ENCODE data around the gene EFR3B. TPM values are rescaled to one million over a fixed set of nuclear protein-coding genes. Genes with fewer than 3 reads are reported as not detected.

EFR3B gene
- total and polyA plus RNA-seq, 2 of the 13 experiments (the other 11 are each of a cell fraction or from before 2014, with no cell fraction given) = 0.42 TPM

- TF ChIP-seq HNF1B (CRISPR knock-in tag; IDR thresholded peaks at IDR 0.05) (peak; percentile 70), MED8 (CRISPR knock-in tag; IDR thresholded peaks at IDR 0.05; ENCODE audit: insufficient replicate concordance) (no peak), HIC2 (CRISPR knock-in tag; IDR thresholded peaks at IDR 0.05; ENCODE audit: low read depth) (no peak), POLR2A (IDR thresholded peaks at IDR 0.05; ENCODE audit: insufficient read depth in 1 of 2, low read depth in 2 of 2, low read length in 2 of 2) (no peak), SALL1 (CRISPR knock-in tag; IDR thresholded peaks at IDR 0.05) (0 out of 2 replicates have a peak, but pooled peaks have one; percentile 24), HDAC1 (CRISPR knock-in tag; IDR thresholded peaks at IDR 0.05) (0 out of 2 replicates have a peak, but pooled peaks have one; percentile 31)
These were observed 459 bp upstream of the EFR3B start (continued) for GRCh38 chr2:25041307-25041927.

- Histone ChIP-seq H3K27ac (ENCODE audit: extremely low read length, insufficient read depth, low read length) (no peak overlapping the region), H3K27me3 (ENCODE audit: control insufficient read depth in 1 of 2, insufficient read depth in 2 of 2, low read length in 2 of 2) (peaks cover 0 to 46% of the 10 kb centered on the region in 2 experiments; a peak in 3 of 5 replicates), H3K9ac (ENCODE audit: insufficient read depth, low read depth, low read length) (peak overlapping the region; percentile 35), H3K4me3 (replicated peaks in 1 of 3; ENCODE audit: insufficient read depth in 1 of 3, low read depth in 2 of 3, low read length in 3 of 3) (peak overlapping the region; percentile 64 to 80 (median 80)), H3K4me1 (ENCODE audit: insufficient read depth, low read length) (peaks cover 21% of the 10 kb centered on the region), H4K20me1 (ENCODE audit: insufficient read depth, low read length) (no peaks in the 10 kb centered on the region), H3K9me3 (ENCODE audit: low read length) (no peaks in the 10 kb centered on the region), H3K79me2 (ENCODE audit: insufficient read depth, low read length) (no peaks in the 10 kb centered on the region), H2AFZ (ENCODE audit: low read length) (no peak overlapping the region), H3K36me3 (replicated peaks in 1 of 2; ENCODE audit: control insufficient read depth in 1 of 2, insufficient read depth in 2 of 2, low read length in 2 of 2) (no peaks in the 10 kb centered on the region), H3K4me2 (ENCODE audit: low read depth, low read length) (peak overlapping the region; percentile 90)
- WGBS (ENCODE audit: low lambda C conversion rate) = 3% methylated on average over 36 of the region's 76 CpGs
- DNase-seq (ENCODE audit: low spot score) = no peak
- in situ Hi-C loops (cut with HindIII; ENCODE audit: extremely low pct_ligation_motif_present, low pct_unique_long_range_greater_than_20kb) (no loop called here), intact Hi-C loops (cut with micrococcal nuclease; ENCODE audit: unreplicated experiment) (loop anchor here (1.0 to 2.0 kb wide), 2 partner anchors 62 to 86 kb away; no protein-coding TSS in a partner anchor)
- peak; percentile 56 for ATAC-seq
- ChIA-PET CTCF (ENCODE audit: low intra/inter-chr PET ratio, low total read pairs) (no interaction called here), POLR2A (interaction anchor here (1.0 to 1.4 kb wide), 3 partner anchors 35 to 186 kb away, joined by 4 to 6 read pairs (median 4); no protein-coding TSS in a partner anchor)
- no peak for FAIRE-seq
- BruUV-seq (replicated peaks) = no TSS peak
- TF ChIP-seq ZNF251 (CRISPR knock-in tag; IDR thresholded peaks at IDR 0.05) (no peak), RXRB (CRISPR knock-in tag; IDR thresholded peaks at IDR 0.05; ENCODE audit: borderline replicate concordance) (no peak), NCOR1 (IDR thresholded peaks at IDR 0.05; ENCODE audit: borderline replicate concordance, low read length) (no peak), HNF4A (CRISPR knock-in tag; IDR thresholded peaks at IDR 0.05) (no peak), ZSCAN5A (CRISPR knock-in tag; IDR thresholded peaks at IDR 0.05; ENCODE audit: borderline replicate concordance) (no peak), ELF1 (CRISPR knock-in tag; IDR thresholded peaks at IDR 0.05) (no peak), TBP (CRISPR knock-in tag; IDR thresholded peaks at IDR 0.05) (no peak), U2AF2 (IDR thresholded peaks at IDR 0.05; ENCODE audit: low read depth, low read length) (no peak), ZNF441 (CRISPR knock-in tag; IDR thresholded peaks at IDR 0.05; ENCODE audit: borderline replicate concordance) (no peak), ZNF143 (CRISPR knock-in tag; IDR thresholded peaks at IDR 0.05) (no peak), KDM3A (CRISPR knock-in tag; IDR thresholded peaks at IDR 0.05; ENCODE audit: low read depth) (no peak), GATAD1 (CRISPR knock-in tag; IDR thresholded peaks at IDR 0.05) (no peak)
These were observed 705 bp downstream of the EFR3B start for GRCh38 chr2:25042321-25043240.
